ENCODE measurements around the gene RET.

Gene RET

GRCh38 chr10:43102063-43102828 is 25.4 kb downstream of the RET start:
- DNase-seq (ENCODE audit: low read depth) = no peak
- TF ChIP-seq, protein P1, sequence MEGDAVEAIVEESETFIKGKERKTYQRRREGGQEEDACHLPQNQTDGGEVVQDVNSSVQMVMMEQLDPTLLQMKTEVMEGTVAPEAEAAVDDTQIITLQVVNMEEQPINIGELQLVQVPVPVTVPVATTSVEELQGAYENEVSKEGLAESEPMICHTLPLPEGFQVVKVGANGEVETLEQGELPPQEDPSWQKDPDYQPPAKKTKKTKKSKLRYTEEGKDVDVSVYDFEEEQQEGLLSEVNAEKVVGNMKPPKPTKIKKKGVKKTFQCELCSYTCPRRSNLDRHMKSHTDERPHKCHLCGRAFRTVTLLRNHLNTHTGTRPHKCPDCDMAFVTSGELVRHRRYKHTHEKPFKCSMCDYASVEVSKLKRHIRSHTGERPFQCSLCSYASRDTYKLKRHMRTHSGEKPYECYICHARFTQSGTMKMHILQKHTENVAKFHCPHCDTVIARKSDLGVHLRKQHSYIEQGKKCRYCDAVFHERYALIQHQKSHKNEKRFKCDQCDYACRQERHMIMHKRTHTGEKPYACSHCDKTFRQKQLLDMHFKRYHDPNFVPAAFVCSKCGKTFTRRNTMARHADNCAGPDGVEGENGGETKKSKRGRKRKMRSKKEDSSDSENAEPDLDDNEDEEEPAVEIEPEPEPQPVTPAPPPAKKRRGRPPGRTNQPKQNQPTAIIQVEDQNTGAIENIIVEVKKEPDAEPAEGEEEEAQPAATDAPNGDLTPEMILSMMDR (conservative IDR thresholded peaks at IDR 0.05; ENCODE audit: control insufficient read depth, insufficient read depth, low read depth, low read length) = no peak
- H3K4me3 ChIP-seq (ENCODE audit: control insufficient read depth, low read depth, low read length) = no peak overlapping the region

DNA sequence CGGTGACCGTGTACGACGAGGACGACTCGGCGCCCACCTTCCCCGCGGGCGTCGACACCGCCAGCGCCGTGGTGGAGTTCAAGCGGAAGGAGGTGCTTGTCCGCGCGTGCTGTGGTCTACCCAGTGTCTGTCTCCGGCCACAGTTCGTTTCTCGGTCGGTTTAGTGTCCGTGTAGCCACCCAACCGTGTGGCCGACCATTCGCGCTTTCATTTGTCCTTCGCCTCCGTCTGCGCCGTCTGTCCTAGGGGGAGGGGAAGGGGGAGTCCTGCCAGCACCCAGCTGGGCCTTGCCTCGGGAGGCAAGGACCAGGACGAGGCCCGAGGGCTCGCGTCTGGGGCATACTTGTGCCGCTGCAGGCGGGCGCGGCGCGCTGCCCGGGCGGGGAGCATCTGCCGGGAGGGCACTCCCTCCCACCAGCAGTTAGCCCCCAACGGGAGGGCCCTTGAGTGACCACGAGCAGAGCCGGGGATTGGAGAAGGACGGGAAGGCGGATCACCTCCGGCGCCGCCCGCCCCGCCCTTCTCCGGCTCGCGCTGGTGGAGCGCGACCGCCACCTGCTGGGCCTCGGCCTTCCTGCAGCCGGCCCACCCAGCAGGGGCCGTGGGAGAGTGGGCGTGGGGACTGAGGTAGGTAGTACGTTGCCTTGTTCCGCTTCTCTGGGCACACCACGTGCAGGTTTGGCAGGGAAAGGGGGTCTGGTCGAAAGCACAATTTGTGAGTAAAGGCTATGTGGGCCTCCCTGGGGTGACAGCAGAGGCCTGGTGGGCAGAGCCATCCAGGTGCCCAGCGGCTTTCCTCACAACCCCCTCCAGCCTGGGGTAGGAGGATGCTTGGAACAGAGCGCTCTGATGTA is 28.5 kb downstream of the RET start:
- peak; percentile 60 for DNase-seq (ENCODE audit: low read depth)
- TF ChIP-seq, protein P1 (conservative IDR thresholded peaks at IDR 0.05; ENCODE audit: control insufficient read depth, insufficient read depth, low read depth, low read length) = peak; percentile 62
- peak overlapping the region; percentile 49 for H3K4me3 ChIP-seq (ENCODE audit: control insufficient read depth, low read depth, low read length)

DNA sequence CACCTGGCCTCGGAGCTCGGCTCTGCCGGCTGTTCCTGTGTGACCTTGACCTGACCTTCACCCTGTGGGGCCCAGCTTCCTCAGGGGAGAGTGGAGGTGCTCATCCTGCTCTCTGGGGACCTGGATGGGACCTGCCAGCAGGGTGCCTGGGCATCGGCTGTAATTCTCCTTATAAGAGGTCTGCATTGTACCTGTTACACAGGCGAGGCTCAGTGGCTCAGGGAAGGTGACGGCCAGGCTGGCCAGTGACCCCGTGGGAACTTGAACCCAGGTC is 29.0 kb downstream of the RET start:
- TF ChIP-seq, protein P1 (conservative IDR thresholded peaks at IDR 0.05; ENCODE audit: control insufficient read depth, insufficient read depth, low read depth, low read length) = no peak
- no peak for DNase-seq (ENCODE audit: low read depth)
- no peak overlapping the region for H3K4me3 ChIP-seq (ENCODE audit: control insufficient read depth, low read depth, low read length)

GRCh38 chr10:43106256-43107091 is 29.6 kb downstream of the RET start:
- TF ChIP-seq, protein P1 (conservative IDR thresholded peaks at IDR 0.05; ENCODE audit: control insufficient read depth, insufficient read depth, low read depth, low read length) = no peak
- H3K4me3 ChIP-seq (ENCODE audit: control insufficient read depth, low read depth, low read length) = no peak overlapping the region
- no peak for DNase-seq (ENCODE audit: low read depth)

DNA sequence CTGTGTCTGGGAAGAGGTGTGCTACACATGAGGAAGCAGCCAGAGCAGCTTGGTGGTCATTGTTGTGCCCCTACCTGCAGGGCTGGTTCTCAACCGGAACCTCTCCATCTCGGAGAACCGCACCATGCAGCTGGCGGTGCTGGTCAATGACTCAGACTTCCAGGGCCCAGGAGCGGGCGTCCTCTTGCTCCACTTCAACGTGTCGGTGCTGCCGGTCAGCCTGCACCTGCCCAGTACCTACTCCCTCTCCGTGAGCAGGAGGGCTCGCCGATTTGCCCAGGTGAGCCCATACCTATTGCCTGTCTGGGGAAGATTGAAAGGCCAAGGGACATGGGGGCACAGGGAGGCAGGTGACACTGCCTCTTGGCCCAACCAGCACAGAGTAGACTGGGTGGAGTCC is 32.1 kb downstream of the RET start:
- DNase-seq (ENCODE audit: low read depth) = no peak
- no peak overlapping the region for H3K4me3 ChIP-seq (ENCODE audit: control insufficient read depth, low read depth, low read length)
- TF ChIP-seq, protein P1 (conservative IDR thresholded peaks at IDR 0.05; ENCODE audit: control insufficient read depth, insufficient read depth, low read depth, low read length) = no peak

- no peak overlapping the region for H3K4me3 ChIP-seq (ENCODE audit: control insufficient read depth, low read depth, low read length)
- TF ChIP-seq, protein P1 (conservative IDR thresholded peaks at IDR 0.05; ENCODE audit: control insufficient read depth, insufficient read depth, low read depth, low read length) = no peak
- DNase-seq (ENCODE audit: low read depth) = no peak
Measured at GRCh38 chr10:43109671-43110249, 32.9 kb downstream of the RET start.

Data from fibroblast of mammary gland (primary cell).